HG02884 (cell line): ENCODE data around the gene MSLN.

ENCODE experiments used
- ATAC-seq: cut with Tn5 transposase; IDR thresholded peaks from one replicate; pipeline ENCODE4 v1.9.1; 2021; ENCODE audit warnings: mild to moderate bottlenecking, moderate library complexity; ENCODE audit not compliant: unreplicated experiment

Gene MSLN

GRCh38 chr16:801584-802363, 41.2 kb downstream of the MSLN start:
- ATAC-seq, result no peak

- ATAC-seq, result no peak
These were observed 41.9 kb downstream of the MSLN start for GRCh38 chr16:802461-802860.

- no peak for ATAC-seq
These were observed 42.6 kb downstream of the MSLN start for GRCh38 chr16:802914-803753.

GRCh38 chr16:803754-804080, 43.2 kb downstream of the MSLN start:
- no peak for ATAC-seq

- ATAC-seq, result no peak
These were observed 43.9 kb downstream of the MSLN start for GRCh38 chr16:804193-805048.

- no peak for ATAC-seq
These were observed 44.9 kb downstream of the MSLN start for GRCh38 chr16:805474-805873.

- ATAC-seq, result peak; percentile 69
These were observed 47.0 kb downstream of the MSLN start for GRCh38 chr16:807347-808084.

GRCh38 chr16:808085-808386, 47.5 kb downstream of the MSLN start:
- ATAC-seq, result no peak

GRCh38 chr16:813204-813915, 52.8 kb downstream of the MSLN start:
- ATAC-seq, result no peak

- ATAC-seq, result no peak
These were observed 53.4 kb downstream of the MSLN start for GRCh38 chr16:813916-814412.

GRCh38 chr16:814974-815373, 54.4 kb downstream of the MSLN start:
- no peak for ATAC-seq

- no peak for ATAC-seq
These were observed 55.3 kb downstream of the MSLN start for GRCh38 chr16:815861-816260.

- no peak for ATAC-seq
These were observed 56.7 kb downstream of the MSLN start for GRCh38 chr16:817001-817906.

GRCh38 chr16:818132-818531, 57.6 kb downstream of the MSLN start:
- no peak for ATAC-seq
